AG04449 (cell line): Measurements from ENCODE around the gene TFCP2.

Source experiments
- CTCF ChIA-PET: fragments of 350-600 bp; formaldehyde crosslinking; extraction: SDS; loops from one replicate; lab custom pipeline; 2021; ENCODE audit warnings: antibody characterized with exemption; lab: Yijun Ruan, JAX
- POLR2A ChIA-PET: fragments of 400-600, 350-600 bp; formaldehyde crosslinking; extraction: SDS; loops from one replicate; lab custom pipeline; 2020; ENCODE audit warnings: antibody characterized with exemption, inconsistent platforms; lab: Yijun Ruan, JAX
- DNase-seq: peaks from one replicate; pipeline ENCODE4 v3.0.0-alpha.2; 2010; ENCODE audit warnings: low read depth, low spot score
- H3K4me3 ChIP-seq: 2 replicates; pipeline ENCODE4 v1.5.1; 2011; ENCODE audit warnings: low read depth, mild to moderate bottlenecking, control low read depth, low read length
- TF ChIP-seq, protein P1 (sequence below): IDR thresholded peaks from one replicate; pipeline ENCODE4 v1.5.1; 2011; ENCODE audit warnings: mild to moderate bottlenecking, moderate library complexity, low read length, control low read depth, inconsistent platforms; ENCODE audit not compliant: insufficient read depth; ENCODE audit errors: missing control alignments

The TFCP2 gene

DNA sequence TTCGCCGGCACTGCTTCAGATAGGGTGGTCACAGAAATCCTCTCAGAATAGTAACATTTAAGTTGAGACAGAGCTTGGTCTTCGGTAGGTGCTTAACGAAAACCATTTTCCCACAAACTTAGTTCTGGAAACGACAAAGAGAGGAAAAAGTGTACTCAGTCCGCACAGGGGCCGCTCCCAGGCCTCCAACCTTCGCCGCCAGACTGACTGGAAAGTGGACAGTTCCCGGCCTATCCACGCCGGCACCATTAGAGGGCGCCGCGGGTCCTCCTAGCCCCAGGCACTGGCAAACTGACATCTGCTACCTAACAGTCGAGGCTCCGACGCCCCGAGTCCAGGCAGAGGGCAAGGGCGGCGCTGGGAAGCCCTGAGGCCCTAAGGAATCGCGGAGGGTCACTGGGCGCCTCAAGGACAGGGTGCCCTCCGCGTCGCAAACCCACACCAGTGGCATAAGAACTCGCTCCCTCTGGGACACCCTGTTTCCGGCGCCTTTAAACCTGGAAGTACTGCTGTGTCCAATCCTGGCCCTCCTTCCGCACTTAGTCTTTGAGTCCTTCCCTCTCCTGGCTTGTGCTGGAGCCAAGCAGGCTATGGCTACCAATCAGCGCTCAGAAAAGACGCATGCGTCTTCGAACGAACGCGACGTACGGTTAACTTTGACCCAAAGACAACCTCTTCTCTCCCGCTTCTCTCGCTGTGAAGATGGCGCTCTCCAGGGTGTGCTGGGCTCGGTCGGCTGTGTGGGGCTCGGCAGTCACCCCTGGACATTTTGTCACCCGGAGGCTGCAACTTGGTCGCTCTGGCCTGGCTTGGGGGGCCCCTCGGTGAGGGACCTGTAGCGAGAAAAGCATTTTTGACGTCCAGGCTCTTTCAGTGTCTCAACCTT, 125.0 kb downstream of the TFCP2 start, which contains the start of gene LETMD1:
TSS of gene LETMD1 (plus strand) at position 673 of the 886 bp plus-strand sequence. CDS start at position 703, 30 bp downstream.
- TF ChIP-seq, protein P1, sequence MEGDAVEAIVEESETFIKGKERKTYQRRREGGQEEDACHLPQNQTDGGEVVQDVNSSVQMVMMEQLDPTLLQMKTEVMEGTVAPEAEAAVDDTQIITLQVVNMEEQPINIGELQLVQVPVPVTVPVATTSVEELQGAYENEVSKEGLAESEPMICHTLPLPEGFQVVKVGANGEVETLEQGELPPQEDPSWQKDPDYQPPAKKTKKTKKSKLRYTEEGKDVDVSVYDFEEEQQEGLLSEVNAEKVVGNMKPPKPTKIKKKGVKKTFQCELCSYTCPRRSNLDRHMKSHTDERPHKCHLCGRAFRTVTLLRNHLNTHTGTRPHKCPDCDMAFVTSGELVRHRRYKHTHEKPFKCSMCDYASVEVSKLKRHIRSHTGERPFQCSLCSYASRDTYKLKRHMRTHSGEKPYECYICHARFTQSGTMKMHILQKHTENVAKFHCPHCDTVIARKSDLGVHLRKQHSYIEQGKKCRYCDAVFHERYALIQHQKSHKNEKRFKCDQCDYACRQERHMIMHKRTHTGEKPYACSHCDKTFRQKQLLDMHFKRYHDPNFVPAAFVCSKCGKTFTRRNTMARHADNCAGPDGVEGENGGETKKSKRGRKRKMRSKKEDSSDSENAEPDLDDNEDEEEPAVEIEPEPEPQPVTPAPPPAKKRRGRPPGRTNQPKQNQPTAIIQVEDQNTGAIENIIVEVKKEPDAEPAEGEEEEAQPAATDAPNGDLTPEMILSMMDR = peak; percentile 98
- CTCF ChIA-PET = interaction anchor here (0.6 to 2.0 kb wide), 29 partner anchors 8 to 314 kb away, joined by 3 to 12 read pairs (median 4); partner anchors contain the start of genes DAZAP2 and SLC11A2
- H3K4me3 ChIP-seq = peak within 1 kb of the TSS; percentile 94
- POLR2A ChIA-PET = interaction anchor here (0.9 kb wide), 1 partner anchor 302 kb away, joined by 3 read pairs; no protein-coding TSS in a partner anchor
- peak; percentile 91 for DNase-seq
